Measurements from ENCODE around the gene OR1J1.
A peak's percentile ranks its signal among the peaks of the same experiment; 100 is the strongest.

The OR1J1 gene

GRCh38 chr9:122464633-122465567, 12.8 kb downstream of the OR1J1 start:
- peak overlapping the region; percentile 58 for H3K4me3 ChIP-seq (ENCODE audit: low read length)
- TF ChIP-seq ZNF274 (IDR thresholded peaks at IDR 0.05; ENCODE audit: low read depth, low read length) = no peak

- TF ChIP-seq ZNF274 (IDR thresholded peaks at IDR 0.05; ENCODE audit: low read depth, low read length) = no peak
- peak overlapping the region; percentile 58; the same call in 1 of the 2 replicates for H3K4me3 ChIP-seq (ENCODE audit: low read length)
Measured at GRCh38 chr9:122463828-122464632, 13.7 kb downstream of the OR1J1 start.

GRCh38 chr9:122457787-122458186, 19.9 kb downstream of the OR1J1 start:
- no peak for TF ChIP-seq ZNF274 (IDR thresholded peaks at IDR 0.05; ENCODE audit: low read depth, low read length)
- no peak overlapping the region for H3K4me3 ChIP-seq (ENCODE audit: low read length)

- H3K4me3 ChIP-seq (ENCODE audit: low read length) = no peak overlapping the region
- TF ChIP-seq ZNF274 (IDR thresholded peaks at IDR 0.05; ENCODE audit: low read depth, low read length) = no peak
Measured at GRCh38 chr9:122456123-122456522, 21.6 kb downstream of the OR1J1 start.

- no peak overlapping the region for H3K4me3 ChIP-seq (ENCODE audit: low read length)
- TF ChIP-seq ZNF274 (IDR thresholded peaks at IDR 0.05; ENCODE audit: low read depth, low read length) = no peak
Measured at GRCh38 chr9:122453677-122454135, 24.0 kb downstream of the OR1J1 start.

- TF ChIP-seq ZNF274 (IDR thresholded peaks at IDR 0.05; ENCODE audit: low read depth, low read length) = no peak
- no peak overlapping the region for H3K4me3 ChIP-seq (ENCODE audit: low read length)
Measured at GRCh38 chr9:122446819-122447484, 30.8 kb downstream of the OR1J1 start.

- no peak overlapping the region for H3K4me3 ChIP-seq (ENCODE audit: low read length)
- TF ChIP-seq ZNF274 (IDR thresholded peaks at IDR 0.05; ENCODE audit: low read depth, low read length) = no peak
Measured at GRCh38 chr9:122445155-122445749, 32.5 kb downstream of the OR1J1 start.

GRCh38 chr9:122444041-122444733, 33.5 kb downstream of the OR1J1 start:
- no peak overlapping the region for H3K4me3 ChIP-seq (ENCODE audit: low read length)
- TF ChIP-seq ZNF274 (IDR thresholded peaks at IDR 0.05; ENCODE audit: low read depth, low read length) = no peak

GRCh38 chr9:122442568-122442967, 35.2 kb downstream of the OR1J1 start:
- H3K4me3 ChIP-seq (ENCODE audit: low read length) = no peak overlapping the region

More at GRCh38 chr9:122442568-122442967, 35.2 kb downstream of the OR1J1 start:
- TF ChIP-seq ZNF274 (IDR thresholded peaks at IDR 0.05; ENCODE audit: low read depth, low read length) = no peak

Data from GM08714 (cell line).